GM21528 (cell line): ENCODE data around the gene GTPBP6.
A peak's percentile ranks its signal among the peaks of the same experiment; 100 is the strongest.

Experiments used
- ATAC-seq: cut with Tn5 transposase; IDR thresholded peaks from one replicate; pipeline ENCODE4 v1.9.1; 2021; ENCODE audit warnings: mild to moderate bottlenecking, moderate library complexity; ENCODE audit not compliant: unreplicated experiment, low FRiP score

The GTPBP6 gene

GRCh38 chrX:318739-319578 is at the start of gene GTPBP6:
TSS of gene GTPBP6 (minus strand) at chrX:318796. CDS start at chrX:318787, 9 bp downstream.
- ATAC-seq, result peak; percentile 81

DNA sequence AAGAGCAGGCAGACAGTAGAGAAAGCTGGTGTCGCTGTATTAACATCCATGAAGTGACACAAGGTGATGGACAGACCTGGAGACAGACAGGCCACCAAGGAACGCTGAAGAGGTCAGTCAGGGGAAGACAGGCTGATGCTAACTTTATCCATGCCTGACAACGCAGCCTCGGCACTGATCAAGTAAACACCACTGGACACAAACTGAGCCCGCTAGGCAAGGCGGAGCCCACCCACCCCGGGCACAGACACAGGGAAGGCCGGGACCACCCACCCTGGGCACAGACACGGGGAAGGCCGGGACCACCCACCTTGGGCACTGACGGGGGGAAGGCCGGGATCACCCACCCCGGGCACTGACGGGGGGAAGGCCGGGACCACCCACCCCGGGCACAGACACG is 49.3 kb upstream of the GTPBP6 start:
- no peak for ATAC-seq

GRCh38 chrX:367349-367748 is 48.8 kb upstream of the GTPBP6 start:
- ATAC-seq, result no peak

GRCh38 chrX:363621-364375 is 45.2 kb upstream of the GTPBP6 start:
- no peak for ATAC-seq

DNA sequence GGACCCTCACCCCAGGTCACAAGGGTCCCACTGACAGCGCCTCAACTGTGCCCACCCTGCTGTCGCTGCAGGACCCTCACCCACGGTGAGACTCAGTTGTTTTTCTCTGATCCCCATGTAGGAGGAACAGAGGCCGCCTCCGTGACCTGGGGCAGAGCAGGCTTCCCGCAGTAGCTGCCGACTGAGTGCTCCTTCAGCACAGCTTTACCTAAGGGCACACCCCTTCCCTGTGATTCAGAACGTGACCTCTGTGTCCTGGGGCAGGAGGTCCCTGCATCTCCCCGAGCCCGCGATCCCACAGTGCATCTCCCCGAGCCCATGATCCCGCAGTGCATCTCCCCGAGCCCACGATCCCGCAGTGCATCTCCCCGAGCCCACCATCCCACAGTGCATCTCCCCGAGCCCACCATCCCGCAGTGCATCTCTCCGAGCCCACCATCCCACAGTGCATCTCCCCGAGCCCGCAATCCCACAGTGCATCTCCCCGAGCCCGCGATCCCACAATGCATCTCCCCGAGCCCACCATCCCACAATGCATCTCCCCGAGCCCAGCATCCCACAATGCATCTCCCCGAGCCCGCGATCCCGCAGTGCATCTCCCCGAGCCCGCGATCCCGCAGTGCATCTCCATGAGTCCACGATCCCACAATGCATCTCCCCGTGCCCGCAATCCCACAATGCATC is 44.5 kb upstream of the GTPBP6 start:
- ATAC-seq, result no peak

DNA sequence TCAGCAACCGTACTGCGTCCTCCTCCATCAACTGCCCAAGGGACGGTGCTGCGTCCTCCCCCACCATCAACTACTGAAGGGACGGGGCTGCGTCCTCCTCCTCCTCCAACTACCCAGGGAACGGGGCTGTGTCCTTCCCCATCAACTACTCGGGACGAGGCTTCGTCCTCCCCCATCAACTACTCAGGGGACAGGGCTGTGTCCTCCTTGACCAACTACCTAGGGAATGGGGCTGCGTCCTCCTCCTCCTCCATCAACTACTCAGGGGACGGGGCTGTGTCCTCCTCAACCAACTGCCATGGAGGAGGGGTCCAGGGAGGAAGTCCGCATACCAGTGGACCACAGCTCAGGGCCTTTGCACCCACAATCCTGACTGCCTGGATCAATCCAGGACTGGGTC is 43.8 kb upstream of the GTPBP6 start:
- no peak for ATAC-seq

- ATAC-seq, result no peak
Measured at GRCh38 chrX:361231-362145, 42.9 kb upstream of the GTPBP6 start.

DNA sequence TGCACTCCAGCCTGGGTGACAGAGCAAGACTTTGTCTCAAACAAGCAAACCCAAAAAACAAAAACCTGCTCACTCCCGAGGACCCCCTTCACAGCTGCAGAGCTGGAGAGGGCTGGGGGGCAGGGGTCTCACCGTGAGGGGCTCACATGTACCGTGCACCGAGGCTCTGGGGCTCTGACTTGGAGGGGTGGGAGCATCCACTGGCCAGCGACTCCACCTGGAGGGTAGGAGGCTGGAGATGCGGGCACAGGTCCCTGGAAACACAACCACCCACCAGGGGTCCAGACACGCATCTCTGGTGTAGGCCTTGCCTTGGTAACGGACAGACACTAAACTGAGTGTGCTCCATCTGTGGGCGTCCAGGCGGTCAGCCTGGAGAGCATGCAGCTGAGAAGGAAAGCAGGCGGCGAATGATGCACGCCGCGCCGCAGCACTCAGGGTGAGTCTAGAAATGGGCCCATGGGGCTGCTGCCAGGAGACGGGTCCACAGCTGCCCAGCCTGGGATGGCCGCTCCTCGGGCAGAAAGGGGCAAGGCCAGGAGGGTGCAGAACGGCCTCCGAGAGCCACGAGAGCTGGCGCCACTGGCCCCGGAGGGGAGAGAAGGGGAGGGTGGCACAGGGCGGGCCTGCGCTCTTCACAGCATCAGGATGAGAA is 42.0 kb upstream of the GTPBP6 start:
- no peak for ATAC-seq

GRCh38 chrX:358651-359143 is 40.1 kb upstream of the GTPBP6 start:
- ATAC-seq, result no peak

DNA sequence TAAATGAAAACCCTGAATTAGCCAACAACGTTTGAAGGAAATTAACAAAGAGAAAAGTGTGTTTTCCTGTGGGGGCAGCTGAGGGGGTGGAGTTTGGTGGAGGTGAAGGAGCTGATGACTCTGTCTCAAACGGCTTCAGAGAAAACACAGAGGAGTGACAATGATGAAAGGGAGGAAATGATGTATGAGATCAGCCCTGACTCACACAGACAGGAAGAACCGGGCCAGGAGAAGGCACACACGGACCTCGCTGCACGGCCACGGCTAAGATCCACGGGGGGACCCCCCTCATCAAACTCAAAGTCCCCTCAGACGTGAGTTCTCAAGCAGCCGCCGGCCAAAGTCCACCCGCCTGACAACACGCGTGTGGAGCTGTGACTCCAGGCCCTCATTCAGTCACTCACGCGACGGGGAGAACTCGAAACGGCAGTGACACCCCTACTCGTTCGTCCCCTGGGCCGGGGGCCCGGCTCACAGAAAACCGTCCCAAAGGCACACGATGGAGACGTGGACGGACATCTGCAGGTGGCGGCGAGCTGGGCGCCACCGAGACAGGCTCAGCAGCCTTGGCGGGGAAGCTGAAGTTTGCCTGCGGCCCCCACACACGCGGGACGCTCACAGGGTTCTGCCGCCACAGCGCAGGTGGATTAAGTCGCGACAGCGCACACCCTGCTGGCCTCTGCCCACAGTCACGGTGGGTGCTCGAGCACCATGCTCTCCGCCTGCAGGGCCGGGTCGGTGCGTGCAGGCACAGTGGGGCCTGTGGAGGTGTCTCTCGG is 39.3 kb upstream of the GTPBP6 start:
- no peak for ATAC-seq

GRCh38 chrX:357035-357692 is 38.6 kb upstream of the GTPBP6 start:
- ATAC-seq, result no peak

- no peak for ATAC-seq
Measured at GRCh38 chrX:356385-357034, 37.9 kb upstream of the GTPBP6 start.

DNA sequence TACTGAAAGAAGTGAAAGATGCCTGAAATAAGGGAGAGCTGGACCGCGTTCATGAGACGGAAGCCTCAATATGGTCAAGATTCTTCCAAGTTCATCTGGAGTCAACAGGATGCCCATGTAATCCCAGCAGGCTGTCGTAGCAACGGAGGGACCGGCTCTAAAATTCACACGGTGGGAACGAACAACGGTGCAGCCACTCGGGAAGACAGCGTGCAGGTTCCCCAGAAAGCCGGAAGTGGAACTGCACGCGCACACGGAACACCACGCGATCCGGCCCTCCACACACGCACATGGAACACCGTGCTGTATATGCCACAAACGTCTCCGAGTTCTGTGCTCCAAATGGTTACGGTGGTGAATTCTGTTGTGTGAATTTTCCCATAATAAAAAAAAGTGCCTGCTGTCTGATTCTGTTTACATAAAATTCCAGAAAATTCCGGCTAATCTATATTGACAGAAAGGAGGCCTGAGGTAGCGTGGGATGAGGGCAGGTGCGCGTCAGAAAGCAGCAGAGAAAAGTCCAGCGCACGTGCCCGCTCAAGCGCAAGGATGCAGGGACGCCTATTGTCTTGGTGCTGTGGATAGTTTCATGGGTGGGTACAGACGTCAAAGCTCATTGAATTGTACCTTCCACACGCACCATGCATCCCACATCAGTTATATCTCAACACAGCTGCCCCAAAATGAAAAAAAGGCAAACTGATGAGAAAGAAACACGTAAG is 36.9 kb upstream of the GTPBP6 start:
- no peak for ATAC-seq

GRCh38 chrX:353566-354535 is 35.3 kb upstream of the GTPBP6 start:
- no peak for ATAC-seq

- no peak for ATAC-seq
Measured at GRCh38 chrX:352582-353314, 34.2 kb upstream of the GTPBP6 start.
